GM18870 (cell line): ENCODE measurements around the gene LMAN1.

Source experiments
- ATAC-seq: cut with Tn5 transposase; IDR thresholded peaks from one replicate; pipeline ENCODE4 v1.9.1; 2021; ENCODE audit warnings: moderate library complexity; ENCODE audit not compliant: unreplicated experiment

The LMAN1 gene

DNA sequence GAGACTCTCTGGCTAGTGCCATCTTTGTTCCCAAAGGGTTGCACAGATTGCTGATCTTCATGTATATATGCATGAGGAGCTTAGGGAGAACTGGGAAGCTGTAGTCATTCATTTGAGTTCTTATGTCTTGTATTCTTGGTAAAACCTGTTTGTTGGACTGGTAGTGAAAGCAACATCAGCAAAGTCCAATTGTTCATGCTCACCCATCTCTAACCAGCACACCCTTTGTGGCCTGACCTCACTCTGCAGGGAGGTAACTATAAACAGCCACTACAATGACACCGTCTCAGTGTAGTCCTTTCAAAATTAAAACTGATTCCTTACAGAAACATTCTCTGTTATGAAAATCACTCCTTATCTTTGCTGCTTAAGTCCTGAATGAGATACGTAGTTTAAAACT lies 13.9 kb upstream of the LMAN1 start:
- no peak for ATAC-seq

- no peak for ATAC-seq
These were observed 1.3 kb upstream of the LMAN1 start for GRCh38 chr18:59360381-59360780.

GRCh38 chr18:59359576-59359952 lies 499 bp upstream of the LMAN1 start:
- ATAC-seq = peak; percentile 15

DNA sequence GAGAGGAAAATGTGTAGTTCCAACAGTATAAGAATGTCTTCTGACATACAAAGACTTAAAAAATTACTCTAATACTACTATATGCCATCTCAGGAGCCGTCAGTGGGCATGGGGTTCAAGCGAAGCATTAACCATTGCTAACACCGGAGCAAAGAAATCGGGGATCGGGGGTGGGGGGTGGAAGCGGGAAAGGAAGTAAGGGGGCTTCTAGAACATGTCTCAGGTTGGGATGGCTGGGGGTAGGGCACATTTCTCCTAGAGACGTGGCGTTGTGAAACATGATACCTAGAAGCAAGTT lies 702 bp downstream of the LMAN1 start:
- no peak for ATAC-seq

DNA sequence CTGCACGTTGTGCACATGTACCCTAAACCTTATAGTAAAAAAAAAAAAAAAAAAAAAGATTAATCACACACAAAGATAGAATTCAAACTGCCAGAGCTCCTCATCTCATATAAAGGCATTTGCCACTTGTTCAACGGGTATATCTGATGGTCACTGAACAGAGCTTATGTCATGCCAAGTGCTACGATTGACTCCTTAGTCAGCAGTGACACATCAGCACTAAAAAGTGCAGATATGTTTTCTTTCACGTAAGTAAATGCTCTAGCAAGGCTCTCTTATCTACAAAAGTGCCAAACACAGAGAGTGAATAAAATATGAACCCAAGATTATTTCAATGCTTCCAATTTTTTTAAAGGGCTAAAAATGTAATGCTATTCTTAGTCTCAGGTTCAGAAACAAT lies 1.1 kb downstream of the LMAN1 start:
- ATAC-seq = no peak

DNA sequence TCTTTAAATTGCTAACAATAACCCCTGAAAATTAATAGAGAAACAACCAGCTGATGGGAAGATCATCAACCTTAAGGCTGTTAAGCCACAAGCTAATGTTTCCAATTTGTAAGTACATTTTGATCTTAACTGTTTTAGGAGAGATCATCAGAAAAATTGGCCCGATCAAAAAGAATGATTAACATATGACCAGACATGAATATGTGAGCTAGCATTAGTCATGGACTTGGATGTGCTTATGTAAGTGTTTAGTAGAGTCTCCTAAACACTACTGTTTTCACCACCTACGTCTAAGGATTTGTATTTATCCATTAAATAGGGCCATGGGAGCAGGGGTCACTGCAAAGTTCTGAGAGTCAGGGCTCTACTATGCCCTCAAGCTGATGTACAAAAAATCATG lies 4.3 kb downstream of the LMAN1 start:
- ATAC-seq = no peak

DNA sequence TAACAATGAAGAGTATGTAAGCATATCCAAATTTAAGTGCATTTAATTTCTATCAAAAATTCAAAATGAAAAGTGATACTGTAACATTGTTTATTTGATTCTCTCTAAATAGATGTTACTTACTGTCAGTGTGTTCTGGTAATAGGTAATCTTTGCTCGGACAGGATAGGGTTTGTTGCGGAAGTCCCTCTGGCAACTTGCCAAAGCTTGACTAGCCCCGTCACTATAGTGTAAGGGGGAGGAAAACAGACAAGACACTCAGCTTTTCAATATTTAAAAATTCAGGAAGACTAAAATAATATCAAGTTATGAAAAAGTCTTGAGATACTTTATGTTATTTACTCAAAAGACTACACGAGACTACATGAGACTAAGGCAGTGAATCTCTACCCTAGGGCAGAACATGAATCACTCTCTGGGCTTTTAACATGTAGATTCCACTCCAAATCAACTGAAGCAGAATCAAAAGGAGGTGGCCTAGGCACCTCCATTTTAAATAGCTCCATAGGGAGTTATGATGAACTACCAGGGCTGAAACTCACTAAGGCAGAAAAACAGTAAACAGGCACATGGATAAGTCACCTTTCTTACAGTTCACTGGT lies 5.9 kb downstream of the LMAN1 start:
- ATAC-seq = no peak

GRCh38 chr18:59352250-59352855 lies 6.7 kb downstream of the LMAN1 start:
- ATAC-seq = no peak

GRCh38 chr18:59345556-59345955 lies 13.5 kb downstream of the LMAN1 start:
- no peak for ATAC-seq

DNA sequence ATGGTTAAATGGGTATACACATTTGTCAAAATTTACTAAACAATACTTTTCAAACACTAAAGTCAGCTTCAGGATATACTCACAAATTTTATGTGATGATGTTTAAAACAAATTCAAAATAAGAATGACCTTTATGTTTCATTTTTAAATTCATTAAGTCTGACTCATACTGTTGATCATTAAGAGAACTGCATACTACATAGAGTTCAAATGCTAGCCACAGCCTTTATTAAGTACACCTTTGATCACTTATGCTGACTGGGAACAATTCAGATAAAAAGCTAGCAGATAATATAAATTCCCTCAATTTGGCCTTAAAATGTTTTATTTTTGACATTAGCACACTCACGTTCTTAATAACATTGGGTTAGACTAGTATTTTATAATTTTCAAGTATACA lies 14.1 kb downstream of the LMAN1 start:
- no peak for ATAC-seq

DNA sequence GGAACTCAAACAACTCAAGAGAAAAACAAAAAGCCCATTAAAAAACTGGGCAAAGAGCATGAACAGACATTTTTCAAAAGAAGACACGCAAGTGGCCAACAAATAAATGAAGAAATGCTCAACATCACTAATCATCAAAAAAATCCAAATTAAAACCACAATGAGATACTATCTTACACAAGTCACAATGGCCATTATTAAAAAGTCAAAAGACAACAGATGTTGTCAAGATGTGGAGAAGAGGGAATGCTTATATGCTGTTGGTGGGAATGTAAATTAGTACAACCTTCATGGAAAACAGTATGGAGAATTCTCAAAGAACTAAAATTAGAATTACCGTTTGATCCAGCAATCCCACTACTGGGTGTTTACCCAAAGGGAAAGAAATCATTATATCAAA lies 15.1 kb downstream of the LMAN1 start:
- no peak for ATAC-seq

- peak; percentile 69 for ATAC-seq
These were observed 18.2 kb downstream of the LMAN1 start for GRCh38 chr18:59340817-59341216.

DNA sequence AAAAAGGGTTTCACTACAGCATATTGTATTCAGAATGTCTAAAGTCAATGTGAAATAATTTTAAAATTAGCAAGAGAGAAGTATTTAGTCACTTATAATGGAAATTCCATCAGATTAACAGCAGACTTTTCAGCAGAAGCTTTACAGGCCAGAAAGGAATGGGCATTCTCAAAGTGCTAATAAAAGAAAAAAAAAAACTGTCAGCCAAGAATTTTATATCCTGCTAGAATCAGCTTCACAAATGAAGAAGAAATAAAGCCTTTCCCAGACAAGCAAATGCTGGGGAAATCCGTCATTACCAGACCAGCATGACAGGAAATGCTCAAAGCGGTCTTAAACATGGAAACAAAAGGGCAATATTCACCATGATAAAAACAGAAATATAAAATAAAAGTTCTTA lies 18.8 kb downstream of the LMAN1 start:
- no peak for ATAC-seq

DNA sequence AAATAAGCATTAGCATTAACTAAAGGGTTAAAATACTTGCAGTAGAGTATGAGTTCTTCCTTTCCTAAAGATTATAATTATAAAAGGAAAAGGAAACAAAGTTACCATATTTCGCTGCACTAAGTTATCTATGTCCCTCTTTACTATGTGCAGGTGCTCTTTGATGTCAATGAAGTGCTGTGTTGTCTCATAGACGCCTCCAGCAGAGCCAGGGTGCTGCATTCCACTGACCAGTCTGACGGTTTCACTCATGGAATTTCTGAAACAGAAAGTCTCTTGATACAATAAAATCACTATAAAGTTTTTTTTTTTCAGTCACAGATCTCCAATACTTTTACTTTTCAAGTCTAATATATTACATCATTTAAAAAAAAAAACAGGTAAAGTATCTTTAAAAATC lies 26.1 kb downstream of the LMAN1 start:
- ATAC-seq = no peak

DNA sequence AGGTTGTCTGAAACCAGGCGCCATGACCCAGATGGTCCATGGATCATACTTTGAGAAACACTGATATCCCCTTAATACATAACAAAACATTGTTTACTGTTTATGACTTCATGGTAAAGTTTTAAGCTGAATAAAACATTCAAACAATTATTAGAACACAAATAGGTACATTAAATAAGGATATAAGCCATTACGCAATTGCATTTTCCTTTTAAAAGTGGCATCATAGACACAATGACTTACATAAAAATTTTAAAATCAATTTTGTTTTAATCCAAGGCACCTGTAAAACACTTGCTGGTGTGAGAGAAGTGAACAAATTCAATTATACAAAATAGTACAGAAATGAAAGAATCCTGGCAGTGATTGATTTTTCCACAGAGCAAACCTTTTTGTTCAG lies 30.4 kb downstream of the LMAN1 start:
- no peak for ATAC-seq

DNA sequence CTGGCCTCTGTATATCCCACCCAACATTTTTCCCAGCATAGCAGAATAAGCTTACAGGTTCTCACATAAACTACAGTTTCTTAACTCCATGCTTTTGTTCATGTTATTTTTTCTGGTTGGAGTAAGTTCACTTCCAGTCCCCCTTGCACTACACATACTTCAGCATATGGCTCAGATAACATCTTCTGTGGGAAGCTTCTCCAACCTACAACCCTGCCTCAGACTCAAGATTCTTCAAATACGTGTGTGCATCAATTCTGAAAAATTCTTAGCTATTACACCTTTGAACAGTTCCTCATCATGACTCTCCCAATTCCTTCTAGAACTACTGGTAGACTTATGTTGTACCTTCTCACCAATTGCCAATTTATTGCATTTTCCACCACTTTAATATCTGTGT lies 33.1 kb downstream of the LMAN1 start:
- ATAC-seq = no peak

DNA sequence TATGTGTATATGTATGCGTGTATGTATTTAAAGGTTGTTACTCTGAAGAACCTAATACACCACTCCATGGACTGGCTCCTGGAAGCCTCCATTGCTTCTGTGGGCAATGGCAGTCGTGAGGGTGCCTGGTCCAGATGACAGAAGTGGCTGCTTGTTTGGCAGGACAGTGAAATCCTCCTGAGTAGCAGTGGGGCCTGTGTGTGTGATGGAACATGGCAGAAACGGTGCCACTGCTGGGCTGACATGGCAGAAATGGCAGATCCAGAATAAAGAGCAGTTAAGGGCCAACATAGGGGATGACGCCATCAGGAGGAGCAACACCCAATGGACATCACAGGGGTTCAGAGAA lies 34.5 kb downstream of the LMAN1 start:
- ATAC-seq = no peak

DNA sequence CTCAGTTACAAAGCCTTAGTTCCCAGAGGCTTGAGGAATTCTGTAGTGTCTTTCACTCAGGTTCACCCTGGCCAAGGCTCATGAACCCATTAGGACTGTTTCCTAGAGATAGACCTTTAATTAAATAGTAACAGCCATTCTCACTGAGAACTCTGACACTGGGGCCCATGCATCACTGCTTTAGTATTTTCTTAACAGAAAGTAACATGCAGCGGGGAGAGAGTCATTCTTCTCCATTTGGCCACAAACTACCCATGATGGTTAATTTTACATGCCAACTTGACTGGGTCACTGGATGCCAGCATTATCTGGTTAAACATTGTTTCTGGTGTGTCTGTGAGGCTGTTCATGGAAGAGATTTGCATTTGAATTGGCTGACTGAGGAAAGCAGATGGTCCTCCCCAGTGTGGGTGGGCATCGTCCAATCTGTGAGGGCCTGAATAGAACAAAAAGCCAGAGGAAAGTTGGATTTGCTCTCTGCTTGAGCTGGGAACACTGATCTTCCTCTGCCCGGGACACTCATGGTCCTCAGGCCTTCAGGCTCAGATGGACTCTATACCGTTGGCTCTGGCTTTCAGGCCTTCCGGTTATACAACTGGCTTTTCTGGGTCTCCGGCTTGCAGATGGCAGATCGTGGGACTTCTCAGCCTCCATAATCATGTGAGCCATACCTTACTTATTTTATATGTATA lies 35.0 kb downstream of the LMAN1 start:
- ATAC-seq = no peak

DNA sequence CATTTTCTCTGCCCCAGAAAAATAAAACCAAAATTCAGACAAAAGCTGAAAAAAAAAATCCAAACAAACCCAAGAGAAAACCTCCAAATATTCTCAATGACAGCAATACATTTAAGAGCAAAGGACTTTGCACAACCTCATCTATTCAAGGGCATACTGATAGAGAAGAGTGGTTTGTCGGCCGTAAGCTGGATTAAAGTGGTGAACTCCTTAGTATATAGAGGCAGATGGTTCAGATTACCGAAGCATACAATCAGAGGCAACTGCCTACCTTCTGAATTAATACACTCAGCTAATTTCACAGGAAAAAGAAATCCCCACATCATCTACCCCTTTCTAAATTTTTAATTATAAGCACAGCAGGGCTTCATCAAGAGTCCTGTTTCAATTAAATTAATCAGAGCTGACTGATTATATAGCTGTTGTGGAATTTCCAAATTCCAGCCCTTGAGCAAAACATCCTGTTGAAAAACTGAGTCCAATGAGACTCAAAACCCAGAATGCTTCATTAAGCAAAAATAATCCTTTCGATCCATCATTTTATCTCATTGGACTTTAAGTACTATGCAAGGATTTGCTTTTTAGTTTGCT lies 40.5 kb downstream of the LMAN1 start, which contains the start of gene CPLX4:
Gene CPLX4 (minus strand): TSS at position 190 of the 591 bp plus-strand sequence. CDS start 187 bp downstream, at position 3.
- no peak for ATAC-seq

DNA sequence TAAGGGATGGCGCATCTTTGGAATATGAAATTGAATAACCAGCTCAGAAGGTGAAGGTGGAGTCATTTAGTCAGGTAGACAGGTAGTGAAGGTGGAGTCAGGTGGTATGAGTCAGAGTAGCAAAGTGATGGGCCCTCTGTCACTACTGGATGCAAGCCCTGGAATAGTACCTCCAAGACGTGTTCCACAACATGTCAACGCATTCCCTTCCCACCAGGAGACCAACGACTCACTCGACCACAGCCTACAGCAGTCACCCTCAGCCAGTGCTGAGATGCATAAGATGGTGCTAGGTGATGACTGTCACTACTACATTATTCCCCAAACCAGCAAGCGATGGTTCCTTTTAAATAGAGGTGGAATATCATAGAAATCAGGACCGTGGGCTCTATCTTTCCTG lies 47.4 kb downstream of the LMAN1 start:
- no peak for ATAC-seq

DNA sequence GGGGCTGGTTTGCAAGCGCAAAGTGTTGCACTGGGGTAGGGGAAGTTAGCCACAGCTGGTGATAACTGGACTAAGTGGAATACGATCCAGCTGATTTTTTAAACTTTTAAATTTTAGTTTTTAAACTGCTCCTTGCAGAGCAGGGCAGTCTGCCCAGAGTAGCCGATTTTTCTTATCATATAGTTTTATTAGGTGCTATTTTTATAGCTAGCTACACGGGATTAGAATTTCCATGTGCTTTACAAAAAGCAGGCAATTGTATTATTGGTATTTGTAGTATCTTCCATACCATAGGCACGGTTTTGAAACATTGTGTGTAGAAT lies 50.2 kb downstream of the LMAN1 start:
- no peak for ATAC-seq

DNA sequence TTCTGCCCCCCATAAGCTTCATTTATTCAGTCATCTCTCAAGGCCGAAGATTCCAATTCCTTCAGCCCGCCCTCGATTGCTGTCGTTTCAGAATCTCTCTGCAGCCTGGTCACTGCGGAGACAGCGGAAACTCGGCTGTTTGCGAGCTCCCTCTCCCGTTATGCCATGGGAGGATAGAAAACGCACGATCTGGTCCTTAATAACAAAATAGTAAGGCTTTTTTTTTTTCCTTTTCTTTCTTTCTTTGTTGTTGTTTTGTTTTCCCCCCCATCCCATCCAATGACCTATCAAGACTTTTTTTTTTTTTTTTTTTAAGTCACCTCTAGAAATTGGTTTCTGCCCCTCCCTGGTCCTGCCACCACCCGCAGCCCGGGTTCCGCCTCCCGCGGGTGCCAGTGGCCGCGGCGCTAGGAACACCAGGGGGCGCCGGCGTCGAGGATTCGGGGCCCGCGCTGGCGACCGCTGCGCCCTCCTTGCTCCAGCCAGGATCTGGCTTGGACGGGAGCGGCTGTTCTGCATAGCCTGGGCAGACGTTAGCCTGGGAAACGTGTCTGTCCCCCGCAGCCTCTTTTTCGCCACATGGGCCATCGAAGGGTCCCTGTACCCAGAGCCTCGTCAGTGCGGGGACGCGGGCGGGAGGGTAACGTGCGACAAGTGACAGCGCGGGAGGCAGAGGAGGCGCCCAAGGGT lies 50.7 kb downstream of the LMAN1 start:
- ATAC-seq = no peak
